GM11168 (cell line): Measurements from ENCODE around the gene PCBP3.
"Not testable (repeated sequence)": the region's sequence is repeated elsewhere in the genome, so short reads cannot be mapped to it uniquely, and the experiment has no call there.

Experiments used
- in situ Hi-C: fragments of 300-500 bp; cut with MboI; formaldehyde crosslinking; loops from one replicate; pipeline ENCODE4 v1.12.0; 2022; ENCODE audit warnings: low sequenced_read_pairs; ENCODE audit not compliant: unreplicated experiment

PCBP3 gene

GRCh38 chr21:45632160-45632559, 11.4 kb upstream of the PCBP3 start:
- in situ Hi-C loops: no loop called here

DNA sequence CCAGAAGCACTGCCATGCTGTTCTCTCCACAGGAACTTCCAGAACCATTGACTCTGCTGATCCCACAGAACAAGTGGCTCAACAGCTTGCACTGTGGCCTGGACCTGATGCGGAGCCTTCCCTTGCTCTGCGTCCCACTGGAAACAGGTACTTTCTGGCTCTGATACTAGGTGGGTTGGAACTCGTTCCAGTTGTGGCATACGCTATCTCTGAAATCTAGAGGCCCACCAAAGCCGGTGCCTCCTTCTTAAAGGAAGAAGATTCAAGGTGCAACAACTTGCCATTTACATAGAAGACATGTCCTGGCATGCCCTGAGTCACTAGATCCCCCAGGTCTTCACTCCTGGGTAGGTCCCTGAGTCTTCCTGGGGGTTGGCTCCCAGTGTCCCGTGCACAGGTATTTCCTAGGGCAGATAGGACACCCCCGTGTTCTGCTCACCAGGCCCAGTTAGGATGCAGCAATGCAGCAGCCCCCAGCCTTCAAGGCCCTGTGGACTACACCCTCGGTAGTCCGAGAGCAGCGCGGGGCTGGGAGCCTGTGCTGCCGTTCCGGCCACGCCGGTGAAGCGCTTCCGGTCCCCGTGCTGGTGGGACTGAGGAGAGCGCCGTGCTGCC, 10.8 kb upstream of the PCBP3 start:
- in situ Hi-C loops: no loop called here

GRCh38 chr21:45634511-45635183, 8.9 kb upstream of the PCBP3 start:
- in situ Hi-C loops: no loop called here

GRCh38 chr21:45635271-45636151, 8.0 kb upstream of the PCBP3 start:
- in situ Hi-C loops: no loop called here

GRCh38 chr21:45636459-45636858, 7.1 kb upstream of the PCBP3 start:
- in situ Hi-C loops: no loop called here

DNA sequence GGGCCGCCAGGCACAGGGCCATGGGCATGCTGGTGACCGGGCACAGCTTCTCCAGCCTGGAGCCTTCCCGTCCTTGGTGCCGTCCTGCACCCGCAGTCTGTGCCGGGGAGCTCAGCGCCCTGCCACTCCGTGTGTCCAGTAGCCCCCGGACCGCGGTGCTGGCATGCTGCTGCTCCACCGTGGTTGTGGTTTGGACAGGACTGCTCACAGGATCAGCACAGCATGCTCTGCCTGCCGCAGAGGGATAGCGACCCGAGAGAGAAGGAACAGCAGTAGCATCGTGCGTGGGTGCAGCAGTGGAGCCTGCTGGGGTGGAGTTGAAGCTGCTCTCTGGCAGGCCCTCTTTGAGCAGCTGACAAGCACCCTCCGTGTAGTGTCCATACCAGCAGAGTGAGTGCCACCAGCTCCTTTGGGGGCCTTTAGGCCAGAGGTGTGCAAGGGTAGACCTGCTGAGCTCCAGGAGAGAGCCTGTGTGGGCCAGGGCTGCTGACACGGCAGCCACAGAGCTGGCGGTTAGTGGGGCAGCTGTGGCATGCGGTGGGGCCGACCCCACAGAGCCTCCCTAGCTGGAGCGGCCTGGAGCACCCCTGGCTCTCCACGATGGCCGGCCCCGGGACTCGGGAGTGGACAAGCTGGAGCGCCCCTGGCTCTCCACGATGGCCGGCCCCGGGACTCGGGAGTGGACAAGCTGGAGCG, 6.4 kb upstream of the PCBP3 start:
- in situ Hi-C loops: no loop called here

DNA sequence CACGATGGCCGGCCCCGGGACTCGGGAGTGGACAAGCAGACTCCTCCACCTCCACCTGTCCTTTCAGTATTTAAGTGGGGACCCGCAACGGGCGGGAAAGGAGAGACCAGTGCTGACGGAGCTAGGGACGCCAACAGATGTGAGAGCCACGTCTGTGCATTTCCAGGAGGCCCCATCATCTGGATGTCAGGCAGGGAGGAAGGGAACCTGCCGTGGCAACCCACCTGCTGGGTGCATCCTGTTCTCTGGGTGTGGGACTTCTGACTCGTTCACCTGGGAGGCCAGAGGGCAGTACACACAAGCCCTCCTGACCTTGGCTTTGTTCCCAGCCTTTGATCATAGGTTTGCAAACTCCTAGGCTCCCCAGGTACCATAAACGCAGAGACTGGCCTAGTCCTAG, 5.6 kb upstream of the PCBP3 start:
- in situ Hi-C loops: no loop called here

GRCh38 chr21:45638707-45639106, 4.8 kb upstream of the PCBP3 start:
- in situ Hi-C loops: no loop called here

GRCh38 chr21:45639206-45640000, 4.1 kb upstream of the PCBP3 start:
- in situ Hi-C loops: no loop called here

DNA sequence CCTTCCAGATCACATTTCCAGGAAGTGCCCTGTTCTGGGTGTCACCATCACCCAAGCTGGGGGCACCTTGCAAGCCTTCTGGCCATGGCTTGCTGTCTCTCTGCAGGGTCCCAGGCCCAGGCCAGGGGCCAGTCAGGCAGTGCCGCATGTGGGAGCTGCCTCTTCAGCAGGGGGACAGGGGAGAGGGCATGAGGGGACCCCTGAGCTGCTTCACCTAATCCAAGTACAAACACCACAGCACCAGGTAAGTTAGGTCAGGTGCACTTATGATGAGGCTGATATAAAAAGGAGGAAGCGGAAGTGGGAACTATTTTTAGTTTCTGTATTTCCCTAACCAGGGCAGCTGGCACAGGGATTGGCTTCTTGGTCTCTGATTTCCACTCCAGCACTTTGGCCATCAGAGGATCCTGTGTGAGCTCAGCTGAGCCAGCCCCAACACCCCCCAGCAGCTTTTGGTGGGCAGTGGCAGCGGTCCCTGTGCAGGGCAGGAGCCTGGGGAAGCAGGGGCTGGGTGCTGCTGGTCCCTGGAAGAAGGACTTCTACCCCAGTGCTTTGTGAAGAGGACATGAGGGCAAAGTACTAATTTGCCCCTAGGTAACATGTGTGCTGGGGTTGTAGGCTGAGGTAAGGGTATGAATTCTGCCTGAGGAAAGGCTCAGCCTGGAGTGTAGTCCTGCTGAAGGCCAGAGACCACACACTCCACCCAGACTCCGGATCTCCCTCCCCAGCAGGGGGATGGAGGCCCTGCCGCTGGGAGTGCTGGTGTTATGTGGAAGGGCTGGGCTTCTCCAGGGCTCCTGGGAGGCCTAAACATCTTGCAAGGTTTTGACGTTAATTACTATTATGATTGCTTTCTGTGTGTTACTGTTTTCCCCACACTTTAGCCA, 3.3 kb upstream of the PCBP3 start:
- in situ Hi-C loops: no loop called here

DNA sequence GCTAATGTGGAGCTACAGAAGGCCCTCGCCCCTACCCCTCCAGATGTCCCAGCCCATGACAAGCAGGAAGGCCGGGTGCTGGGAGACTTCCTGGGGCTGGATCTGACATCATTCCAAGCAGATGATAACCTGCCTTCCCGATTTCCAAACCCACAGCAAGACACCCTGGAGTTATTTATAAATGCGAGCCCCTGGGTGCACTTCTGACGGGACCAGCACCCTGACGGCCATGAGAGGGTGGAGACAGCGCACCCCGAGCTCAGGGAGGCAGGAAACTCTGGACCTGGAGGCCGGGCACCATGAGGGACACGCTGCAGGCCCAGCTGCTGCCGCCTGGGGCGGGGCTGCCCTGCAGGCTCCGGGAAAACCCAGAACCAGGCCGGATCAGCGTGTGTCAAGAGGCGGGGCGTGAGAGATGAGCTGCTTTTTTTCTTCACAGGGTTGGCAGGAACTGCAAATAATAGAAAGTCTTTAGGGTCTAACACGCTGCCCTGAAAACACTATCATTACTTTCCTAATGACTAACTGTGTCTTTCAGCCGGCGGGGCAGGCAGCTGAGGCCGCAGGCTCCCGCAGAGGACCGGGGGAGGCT, 2.5 kb upstream of the PCBP3 start:
- in situ Hi-C loops: no loop called here

GRCh38 chr21:45641480-45642035, 2.0 kb upstream of the PCBP3 start:
- in situ Hi-C loops: no loop called here

DNA sequence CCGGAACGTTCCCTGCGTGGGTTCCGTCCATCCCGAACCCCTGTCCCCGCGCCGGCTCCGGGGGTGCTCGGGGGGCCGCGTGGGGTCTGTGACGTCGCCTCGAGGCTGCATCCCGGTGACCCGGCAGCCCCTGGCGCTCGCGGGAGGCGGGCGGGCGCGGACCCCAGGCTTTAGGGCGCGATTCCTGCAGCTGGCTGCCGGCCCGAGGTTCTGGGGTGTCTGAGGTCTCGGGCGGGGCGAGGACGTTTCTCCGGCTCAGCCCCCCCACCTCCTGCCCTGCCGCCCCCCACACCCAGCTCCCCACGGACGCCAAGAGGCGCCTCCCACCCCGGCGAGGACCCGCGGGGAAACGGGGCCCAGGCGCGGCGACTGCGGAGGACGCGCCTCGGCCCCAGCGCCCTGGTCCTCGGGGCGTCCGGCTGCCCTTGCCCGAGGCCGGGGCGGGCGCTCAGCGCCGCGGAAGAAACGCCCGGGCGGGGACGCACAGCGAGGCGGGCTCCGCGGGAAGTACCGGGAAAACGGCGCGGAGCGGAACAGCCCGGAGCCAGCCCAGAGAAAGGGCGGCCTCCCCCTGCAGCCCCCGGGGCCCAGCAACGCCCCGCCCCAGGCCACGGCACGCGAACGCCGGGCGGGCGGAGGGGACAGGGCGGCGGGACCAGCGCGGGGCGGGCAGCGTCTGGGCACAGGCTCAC, 1.3 kb upstream of the PCBP3 start:
- in situ Hi-C loops: no loop called here

DNA sequence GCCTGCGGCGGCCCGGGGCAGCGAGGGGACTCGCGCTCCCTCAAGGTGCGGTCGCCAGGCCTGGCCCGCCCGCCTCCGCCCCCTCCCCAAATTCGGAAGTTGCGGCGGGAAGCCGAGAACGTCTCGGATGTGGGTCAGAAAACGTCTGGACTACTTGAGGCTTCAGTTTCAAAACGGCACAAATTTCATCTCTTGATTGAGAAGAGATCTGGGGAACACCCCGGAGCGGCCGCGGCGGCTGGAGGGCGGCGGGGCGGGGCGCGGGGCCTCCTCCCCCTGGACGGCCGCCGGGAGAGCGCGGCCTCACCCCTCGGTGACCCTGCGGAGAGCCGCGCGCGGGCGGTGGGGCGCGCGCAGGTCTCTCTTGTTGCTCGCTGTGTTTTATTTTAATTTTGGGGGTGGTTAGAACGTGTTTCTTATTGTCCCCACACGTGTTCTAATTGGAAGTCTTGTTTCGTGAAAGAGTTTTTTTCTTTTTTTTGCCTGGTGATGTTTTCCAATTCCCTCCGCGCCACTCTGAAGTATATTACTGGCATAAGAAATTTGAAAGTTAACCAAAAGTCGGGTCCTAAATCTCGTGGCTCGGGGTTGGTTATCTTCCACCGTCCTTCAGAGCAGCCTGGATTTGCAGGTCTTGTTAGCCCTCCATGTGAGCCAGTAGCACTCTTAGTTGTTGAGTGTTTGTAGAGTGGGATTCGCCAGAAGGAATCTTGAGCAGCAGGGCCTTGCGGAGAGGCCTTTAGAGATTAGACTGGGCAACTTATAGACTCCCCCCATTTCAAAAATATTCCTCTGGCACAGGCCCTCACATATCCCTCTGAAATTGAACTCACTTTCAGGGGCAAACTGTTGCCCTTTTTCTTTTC, 749 bp downstream of the PCBP3 start:
- in situ Hi-C loops: no loop called here

DNA sequence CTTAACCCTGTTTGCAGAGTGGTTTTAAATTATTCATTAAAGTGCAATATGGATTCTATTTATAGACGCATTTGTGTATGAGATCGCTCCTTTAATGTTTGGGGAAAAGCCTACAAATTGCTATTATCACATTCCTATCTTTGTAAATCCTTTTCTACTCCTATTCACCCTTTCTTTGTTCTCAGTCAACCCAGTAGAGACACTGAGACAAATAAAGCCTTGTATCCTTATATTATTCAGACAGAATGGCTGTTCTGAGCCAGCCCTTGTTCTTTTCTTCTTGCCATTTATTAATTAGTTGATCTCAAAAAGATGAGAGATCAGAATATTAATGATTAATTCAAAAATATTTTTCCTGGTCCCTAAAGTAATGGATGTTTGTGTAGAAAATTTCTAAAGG, 8.4 kb downstream of the PCBP3 start:
- in situ Hi-C loops: no loop called here

DNA sequence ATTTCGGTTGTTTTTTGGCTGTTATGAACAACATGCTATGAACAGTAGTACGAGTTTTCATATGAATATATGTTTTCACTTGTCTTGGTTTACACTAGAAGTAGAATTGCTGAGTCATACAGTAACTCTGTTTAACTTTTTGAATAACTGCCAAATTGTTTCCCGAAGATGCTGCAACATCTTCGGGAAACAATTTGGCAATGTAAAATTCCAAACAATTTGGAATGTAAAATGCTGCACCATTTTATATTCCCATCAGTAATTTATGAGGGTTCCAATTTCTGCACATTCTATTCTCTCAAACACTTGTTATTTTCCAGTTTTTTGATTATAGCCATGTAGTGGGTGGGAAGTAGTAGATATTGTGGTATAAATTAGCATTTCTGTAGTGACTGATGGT, 11.6 kb downstream of the PCBP3 start:
- in situ Hi-C loops: no loop called here

DNA sequence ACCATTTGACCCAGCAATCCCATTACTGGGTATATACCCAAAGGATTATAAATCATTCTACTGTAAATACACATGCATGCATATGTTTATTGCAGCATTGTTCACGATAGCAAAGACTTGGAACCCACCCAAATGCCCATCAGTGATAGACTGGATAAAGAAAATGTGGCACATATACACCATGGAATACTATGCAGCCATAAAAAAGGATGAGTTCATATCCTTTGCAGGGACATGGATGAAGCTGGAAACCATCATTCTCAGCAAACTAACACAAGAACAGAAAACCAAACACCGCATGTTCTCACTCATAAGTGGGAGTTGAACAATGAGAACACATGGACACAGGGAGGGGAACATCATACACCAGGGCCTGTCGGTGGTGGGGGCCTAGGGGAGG, 12.6 kb downstream of the PCBP3 start:
- in situ Hi-C loops: not testable (repeated sequence)
